Endothelial cell of umbilical vein (primary cell): Measurements from ENCODE around the gene PSMA6. TPM values are rescaled to one million over a fixed set of nuclear protein-coding genes. Genes with fewer than 3 reads are reported as not detected.

ENCODE experiments used
- BruUV-seq: library from RNA; stranded (reverse); fragments of 400-500 nt; replicated peaks from 2 replicates; lab custom pipeline; 2021; lab: Mats Ljungman, UMichigan
- CTCF ChIA-PET: fragments of 300-600, 350-600 bp; sonication (Branson Sonifier 250); formaldehyde crosslinking; loops from one replicate; lab custom pipeline; 2021; ENCODE audit warnings: antibody characterized with exemption, inconsistent platforms; lab: Charles Lee
- POLR2A ChIA-PET: fragments of 300-600, 350-600 bp; sonication (Branson Sonifier 250); formaldehyde crosslinking; loops from one replicate; lab custom pipeline; 2021; ENCODE audit warnings: antibody characterized with exemption, inconsistent platforms; lab: Charles Lee
- DNase-seq: peaks from one replicate; pipeline ENCODE4 v3.0.0-alpha.2; 2011; ENCODE audit warnings: low read depth, low spot score
- FAIRE-seq: peaks from 2 replicates; lab custom pipeline; 2011; peaks lifted over from hg19 to GRCh38; lab: Jason Lieb, UNC
- H2AFZ ChIP-seq: 2 replicates; pipeline ENCODE4 v1.6.0; 2012; ENCODE audit warnings: low read depth, low read length, control low read depth, inconsistent platforms
- H3K27ac ChIP-seq: 2 replicates; pipeline ENCODE4 v1.5.1; 2011; ENCODE audit warnings: low read depth, mild to moderate bottlenecking, control low read depth, low read length, moderate library complexity; ENCODE audit not compliant: insufficient read depth
- H3K27me3 ChIP-seq, 2 experiments: 2 replicates each; pipeline versions ENCODE4 v1.6.0 to v1.6.1; 2011; ENCODE audit warnings: low read length in 2 of 2, mixed read lengths in 1 of 2; ENCODE audit not compliant: control insufficient read depth in 2 of 2, insufficient read depth in 2 of 2
- H3K36me3 ChIP-seq, 2 experiments: 2 replicates in 1 of 2; 3 replicates in 1 of 2; pipeline ENCODE4 v1.5.1; 2011; ENCODE audit warnings: low read length in 2 of 2, mild to moderate bottlenecking in 1 of 2, moderate library complexity in 1 of 2; ENCODE audit not compliant: control insufficient read depth in 2 of 2, insufficient read depth in 2 of 2; ENCODE audit errors: extremely low read depth in 1 of 2
- H3K4me1 ChIP-seq: 3 replicates; pipeline ENCODE4 v1.5.1; 2011; ENCODE audit warnings: mild to moderate bottlenecking, low read length; ENCODE audit not compliant: control insufficient read depth, insufficient read depth; ENCODE audit errors: extremely low read depth
- H3K4me2 ChIP-seq: 2 replicates; pipeline ENCODE4 v1.6.1; 2011; ENCODE audit warnings: low read length, control low read depth, mixed read lengths; ENCODE audit not compliant: insufficient read depth
- H3K4me3 ChIP-seq, 3 experiments: fragments of 200-600 bp in 1 of 3; sonication (generic), shearing (Covaris generic) in 1 of 3; replicated peaks in 1 of 3; 2 replicates each; pipeline ENCODE4 v1.5.1; 2011 to 2016; ENCODE audit warnings: control low read depth in 3 of 3, low read length in 3 of 3, mild to moderate bottlenecking in 2 of 3, inconsistent platforms in 1 of 3, low read depth in 1 of 3, moderate library complexity in 1 of 3; ENCODE audit not compliant: insufficient read depth in 1 of 3
- H3K79me2 ChIP-seq: 2 replicates; pipeline ENCODE4 v1.6.0; 2012; ENCODE audit warnings: low read length, inconsistent platforms; ENCODE audit not compliant: control insufficient read depth, insufficient read depth
- H3K9ac ChIP-seq: replicated peaks from 2 replicates; pipeline ENCODE3; 2011; ENCODE audit warnings: low read length, control low read depth; ENCODE audit not compliant: insufficient read depth; ENCODE audit errors: extremely low read depth
- H3K9me1 ChIP-seq: replicated peaks from 3 replicates; pipeline ENCODE4 v1.6.0; 2011; ENCODE audit warnings: mild to moderate bottlenecking, low read length; ENCODE audit not compliant: control insufficient read depth, insufficient read depth; ENCODE audit errors: extremely low read depth
- H3K9me3 ChIP-seq: replicated peaks from 2 replicates; pipeline ENCODE4 v1.5.1; 2012; ENCODE audit warnings: low read length, inconsistent platforms; ENCODE audit not compliant: control insufficient read depth, insufficient read depth
- H4K20me1 ChIP-seq: replicated peaks from 2 replicates; pipeline ENCODE3; 2011; ENCODE audit warnings: mild to moderate bottlenecking, low read length; ENCODE audit not compliant: control insufficient read depth, insufficient read depth; ENCODE audit errors: extremely low read depth
- CTCF ChIP-seq, 2 donors: IDR thresholded peaks; 1 replicate in 1 of 2; 2 replicates in 1 of 2; pipeline ENCODE4 v1.5.1; 2011; ENCODE audit warnings: low read length in 2 of 2, mild to moderate bottlenecking in 2 of 2, moderate library complexity in 2 of 2, control low read depth in 1 of 2, inconsistent platforms in 1 of 2, low read depth in 1 of 2; ENCODE audit not compliant: insufficient read depth in 1 of 2; ENCODE audit errors: extremely low read depth in 1 of 2
- EZH2 ChIP-seq: IDR thresholded peaks from 2 replicates; pipeline ENCODE4 v1.6.1; 2012; ENCODE audit warnings: borderline replicate concordance, low read depth, mild to moderate bottlenecking, moderate library complexity, low read length, inconsistent platforms; ENCODE audit not compliant: severe bottlenecking
- FOS ChIP-seq: IDR thresholded peaks from 2 replicates; pipeline ENCODE4 v1.6.1; 2011; ENCODE audit warnings: mild to moderate bottlenecking, low read length, moderate library complexity, borderline replicate concordance; ENCODE audit not compliant: insufficient read depth
- GATA2 ChIP-seq: IDR thresholded peaks from 2 replicates; pipeline ENCODE4 v1.7.0; 2011; ENCODE audit warnings: low read depth, mild to moderate bottlenecking, moderate library complexity, mixed read lengths, low read length; ENCODE audit not compliant: insufficient read length, insufficient read depth
- JUN ChIP-seq: IDR thresholded peaks from 2 replicates; pipeline ENCODE4 v1.6.1; 2011; ENCODE audit warnings: borderline replicate concordance, low read depth; ENCODE audit not compliant: insufficient read length, insufficient read depth
- MAX ChIP-seq: IDR thresholded peaks from 2 replicates; pipeline ENCODE4 v1.6.1; 2011; ENCODE audit not compliant: insufficient read depth, insufficient read length
- MYC ChIP-seq: IDR thresholded peaks from one replicate; pipeline ENCODE4 v1.6.1; 2011; ENCODE audit warnings: mild to moderate bottlenecking, low read depth, low read length
- POLR2A ChIP-seq: IDR thresholded peaks from 2 replicates; pipeline ENCODE4 v1.6.1; 2012; ENCODE audit warnings: low read depth, mild to moderate bottlenecking, control low read depth, low read length
- POLR2AphosphoS5 ChIP-seq: IDR thresholded peaks from 2 replicates; pipeline ENCODE4 v1.6.1; 2012; ENCODE audit warnings: low read depth, mild to moderate bottlenecking, control low read depth, low read length, moderate library complexity; ENCODE audit not compliant: insufficient read depth
- dilution Hi-C: fragments of 300-500 bp; cut with MboI; formaldehyde crosslinking; loops from one replicate; pipeline ENCODE4 v1.15.0; 2019; ENCODE audit warnings: low sequenced_read_pairs; ENCODE audit not compliant: extremely low pct_ligation_motif_present
- intact Hi-C: fragments of 100-400 bp; cut with micrococcal nuclease; formaldehyde crosslinking; loops from one replicate; pipeline ENCODE4 v1.10.0; 2022
- polyA plus RNA-seq, 4 experiments: library from polyadenylated mRNA; depleted of rRNA in 3 of 4; stranded (reverse) in 3 of 4; unstranded in 1 of 4; fragments of >200 nt; gene quantifications; 2 replicates each; pipeline versions ENCODE4 v1.2.1 to v1.2.3, GENCODE V29; 2011 to 2012; ENCODE audit warnings: missing spikeins in 1 of 4
- total RNA-seq: library from RNA; stranded (reverse); gene quantifications from 2 replicates; pipeline ENCODE4 v1.2.3, GENCODE V29; 2021

The PSMA6 gene
- total and polyA plus RNA-seq, 2 donors (not counting 3 experiments of a cell fraction or from before 2014, with no cell fraction given), result 170 to 197 TPM

GRCh38 chr14:35338731-35339405 is 46.7 kb downstream of the PSMA6 start:
- no peaks in the 10 kb centered on the region for H3K27me3 ChIP-seq
- H3K4me3 ChIP-seq, result no peak overlapping the region
- H3K36me3 ChIP-seq, result no peaks in the 10 kb centered on the region
- POLR2A ChIA-PET, result no interaction called here
- H3K9me3 ChIP-seq, result no peaks in the 10 kb centered on the region
- H3K9ac ChIP-seq, result no peak overlapping the region
- H4K20me1 ChIP-seq, result no peaks in the 10 kb centered on the region
- H3K4me2 ChIP-seq, result no peak overlapping the region
- no peaks in the 10 kb centered on the region for H3K79me2 ChIP-seq
- H3K9me1 ChIP-seq, result no peaks in the 10 kb centered on the region
- no peak for FAIRE-seq
- H2AFZ ChIP-seq, result no peak overlapping the region
- DNase-seq, result no peak
- H3K4me1 ChIP-seq, result peaks cover 33% of the 10 kb centered on the region
- CTCF ChIA-PET, result interaction anchor here (0.7 to 1.6 kb wide), 2 partner anchors 61 to 198 kb away, joined by 3 read pairs; no protein-coding TSS in a partner anchor
- intact Hi-C loops, result no loop called here
- no peak for TF ChIP-seq EZH2
- no peak for TF ChIP-seq POLR2AphosphoS5
- TF ChIP-seq FOS, result no peak
- no peak for TF ChIP-seq POLR2A
- TF ChIP-seq MAX, result no peak
- no peak for TF ChIP-seq MYC
- no peak for TF ChIP-seq GATA2
- no peak for TF ChIP-seq JUN
- TF ChIP-seq CTCF (IDR thresholded peaks at IDR 0.05; ENCODE audit: extremely low read depth in 1 of 2, insufficient read depth in 1 of 2, low read depth in 1 of 2, low read length in 2 of 2), result no peak
- H3K27ac ChIP-seq, result no peak overlapping the region
- dilution Hi-C loops, result no loop called here
- BruUV-seq, result no TSS peak
